HG02840 (cell line): ENCODE measurements around the gene ZDHHC20.
A peak's percentile ranks its signal among the peaks of the same experiment; 100 is the strongest.
"Not testable (repeated sequence)": the region's sequence is repeated elsewhere in the genome, so short reads cannot be mapped to it uniquely, and the experiment has no call there.

Experiments
- ATAC-seq: cut with Tn5 transposase; IDR thresholded peaks from one replicate; pipeline ENCODE4 v1.9.1; 2021; ENCODE audit warnings: mild to moderate bottlenecking, moderate library complexity, moderate number of reproducible peaks; ENCODE audit not compliant: unreplicated experiment, low FRiP score

Gene ZDHHC20

GRCh38 chr13:21436582-21436981 lies 22.5 kb downstream of the ZDHHC20 start:
- ATAC-seq: no peak

DNA sequence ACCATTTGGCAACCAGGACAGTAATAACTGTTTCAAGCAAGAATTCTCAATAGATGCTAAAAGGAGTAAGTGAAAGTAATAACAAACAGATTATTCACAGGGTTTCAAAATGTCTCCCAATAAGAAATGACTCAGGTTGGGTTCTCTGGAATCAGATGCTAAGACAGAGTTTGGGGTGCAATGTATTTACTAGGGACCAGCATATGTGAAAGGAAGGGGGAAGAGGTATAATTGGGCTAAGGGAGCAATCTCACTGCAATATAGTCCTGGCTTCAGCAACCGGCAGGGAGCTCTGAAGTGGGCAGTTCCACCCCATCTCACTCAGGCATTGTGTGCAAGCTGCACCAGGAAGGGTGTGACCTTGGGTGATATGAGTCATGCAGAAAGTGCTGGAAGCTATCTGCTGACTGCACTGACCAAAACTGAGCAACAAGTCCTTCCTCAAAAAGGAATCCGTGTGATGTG lies 23.4 kb downstream of the ZDHHC20 start:
- peak; percentile 97 for ATAC-seq

DNA sequence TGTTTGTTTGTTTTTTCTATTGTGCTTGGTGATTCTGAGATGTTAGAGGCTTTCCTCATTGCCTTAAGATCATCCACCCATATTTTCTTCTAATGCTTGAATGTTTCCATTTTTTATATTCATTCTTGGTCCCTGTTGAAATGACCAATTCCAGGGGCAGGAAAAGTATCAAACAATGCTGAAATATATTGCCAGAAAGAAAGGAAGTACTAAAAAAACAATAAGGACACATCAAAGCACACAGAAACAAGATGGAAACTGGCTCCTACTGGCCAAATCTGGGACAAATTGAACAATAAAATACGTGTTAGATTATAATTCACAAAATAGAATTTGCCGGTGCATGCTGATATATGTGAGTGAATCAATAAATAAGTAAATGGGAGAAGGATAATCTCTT lies 23.9 kb downstream of the ZDHHC20 start:
- no peak for ATAC-seq

DNA sequence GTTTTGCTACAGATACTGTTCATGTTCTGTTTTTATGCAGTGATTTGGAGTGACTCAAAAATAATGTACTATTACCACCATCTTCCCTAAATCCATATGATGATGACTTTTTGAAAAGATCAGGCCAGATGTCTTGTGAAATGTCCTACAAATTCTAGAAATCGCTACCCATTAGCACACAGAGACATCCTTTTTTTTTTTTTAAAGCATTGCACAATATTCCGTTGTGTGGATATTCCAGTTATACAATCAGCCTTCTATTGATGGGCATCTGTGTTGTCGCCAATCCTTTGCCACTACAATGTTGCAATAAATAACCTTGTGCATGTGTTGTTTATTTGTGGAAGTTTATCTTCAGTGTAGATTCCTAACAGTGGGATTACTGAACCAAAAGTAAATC lies 24.5 kb downstream of the ZDHHC20 start:
- no peak for ATAC-seq

GRCh38 chr13:21429211-21429610 lies 29.9 kb downstream of the ZDHHC20 start:
- no peak for ATAC-seq

DNA sequence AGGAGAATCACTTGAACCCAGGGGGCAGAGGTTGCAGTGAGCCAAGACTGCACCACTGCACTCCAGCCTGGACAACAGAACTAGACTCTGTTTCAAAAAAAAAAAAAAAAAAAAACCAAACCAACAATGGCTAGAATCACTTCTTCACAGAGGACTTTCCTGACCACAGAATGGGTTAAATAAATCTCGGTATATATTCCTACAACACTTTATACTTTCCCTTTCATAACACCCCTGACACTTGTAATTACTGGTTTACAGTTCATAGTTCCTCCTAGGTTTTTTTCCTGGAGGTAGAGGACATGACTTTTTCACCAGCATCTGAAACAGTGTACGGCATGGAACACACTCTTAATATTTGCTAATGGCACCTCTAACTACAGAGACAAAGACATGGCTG lies 31.4 kb downstream of the ZDHHC20 start:
- no peak for ATAC-seq

GRCh38 chr13:21426238-21426637 lies 32.9 kb downstream of the ZDHHC20 start:
- ATAC-seq: no peak

- no peak for ATAC-seq
These were observed 38.4 kb downstream of the ZDHHC20 start for GRCh38 chr13:21420706-21421105.

- no peak for ATAC-seq
These were observed 46.1 kb downstream of the ZDHHC20 start for GRCh38 chr13:21413013-21413412.

DNA sequence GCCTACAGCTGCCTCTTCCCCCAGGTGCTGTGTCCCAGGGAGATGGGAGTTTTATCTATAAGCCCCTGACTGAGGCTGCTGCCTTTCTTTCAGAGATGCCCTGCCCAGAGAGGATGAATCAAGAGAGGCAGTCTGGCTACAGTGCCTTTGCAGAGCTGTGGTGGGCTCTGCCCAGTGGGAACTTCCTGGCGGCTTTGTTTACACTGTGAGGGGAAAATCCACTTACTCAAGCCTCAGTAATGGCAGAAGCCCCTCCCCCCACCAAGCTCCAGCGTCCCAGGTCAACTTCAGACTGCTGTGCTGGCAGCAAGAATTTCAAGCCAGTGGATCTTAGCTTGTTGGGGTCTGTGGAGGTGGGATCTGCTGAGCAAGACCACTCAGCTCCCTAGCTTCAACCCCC lies 48.6 kb downstream of the ZDHHC20 start:
- not testable (repeated sequence) for ATAC-seq

DNA sequence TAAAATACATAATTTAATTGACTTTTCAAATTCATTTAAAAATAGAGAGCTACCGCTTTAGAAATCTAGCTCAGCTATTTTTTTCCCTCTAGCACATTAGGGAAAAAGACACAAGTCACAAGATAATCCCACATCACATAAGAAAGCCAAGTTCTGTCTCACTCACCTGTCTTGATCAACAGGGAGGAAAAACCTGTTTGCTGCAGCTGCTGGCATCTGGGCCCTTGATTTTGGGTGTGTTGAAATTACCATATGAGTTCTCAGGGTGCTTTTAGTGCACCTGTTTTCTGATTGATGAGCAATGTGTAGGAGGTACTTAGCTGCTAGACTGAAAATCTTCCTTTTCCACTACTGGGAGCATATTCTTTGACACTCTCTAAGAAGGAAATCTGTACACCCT lies 53.8 kb downstream of the ZDHHC20 start:
- ATAC-seq: no peak

GRCh38 chr13:21402586-21403307 lies 56.4 kb downstream of the ZDHHC20 start:
- no peak for ATAC-seq

- ATAC-seq: no peak
These were observed 59.4 kb downstream of the ZDHHC20 start for GRCh38 chr13:21399741-21400140.

GRCh38 chr13:21395953-21396352 lies 63.1 kb downstream of the ZDHHC20 start:
- ATAC-seq: no peak

GRCh38 chr13:21389124-21389523 lies 70.0 kb downstream of the ZDHHC20 start:
- ATAC-seq: no peak

DNA sequence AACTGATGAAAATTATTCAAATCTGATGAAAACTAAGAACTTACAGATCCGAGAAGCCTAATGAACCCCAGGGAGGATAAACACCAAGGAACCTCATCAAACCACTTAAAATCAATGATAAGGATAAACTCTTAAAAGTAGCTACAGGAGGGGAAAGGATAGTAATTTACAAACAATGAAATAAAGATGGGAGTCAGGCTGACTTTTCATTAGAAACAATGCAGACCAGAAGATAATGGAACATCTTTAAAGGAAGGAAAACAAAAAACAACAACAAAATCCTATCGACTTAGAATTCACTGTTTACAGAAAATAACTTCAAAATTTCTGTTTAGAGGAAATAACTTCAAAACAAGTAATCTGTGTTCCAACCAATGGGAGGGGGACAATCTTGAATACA lies 73.4 kb downstream of the ZDHHC20 start:
- no peak for ATAC-seq

- no peak for ATAC-seq
These were observed 76.0 kb downstream of the ZDHHC20 start for GRCh38 chr13:21383090-21383489.

- not testable (repeated sequence) for ATAC-seq
These were observed 81.8 kb downstream of the ZDHHC20 start for GRCh38 chr13:21376998-21377985.

DNA sequence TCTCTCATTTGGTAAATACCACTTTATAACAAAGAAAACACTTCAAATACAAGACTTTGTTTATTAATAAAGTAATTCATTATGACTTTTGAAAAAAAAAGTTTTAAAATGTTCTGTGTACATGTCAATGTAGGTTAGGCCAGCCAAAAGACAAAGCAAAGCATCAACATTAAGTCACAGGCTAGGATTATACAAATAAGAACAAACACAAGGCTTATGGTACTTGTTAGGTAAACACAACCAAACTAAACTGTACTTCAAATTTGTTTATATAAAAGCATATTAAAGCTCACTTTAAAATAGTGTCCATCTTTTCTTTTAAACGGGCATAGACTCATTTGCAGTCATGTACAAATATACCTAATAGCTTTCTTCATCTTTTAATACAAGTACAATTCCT lies 86.6 kb downstream of the ZDHHC20 start:
- no peak for ATAC-seq

DNA sequence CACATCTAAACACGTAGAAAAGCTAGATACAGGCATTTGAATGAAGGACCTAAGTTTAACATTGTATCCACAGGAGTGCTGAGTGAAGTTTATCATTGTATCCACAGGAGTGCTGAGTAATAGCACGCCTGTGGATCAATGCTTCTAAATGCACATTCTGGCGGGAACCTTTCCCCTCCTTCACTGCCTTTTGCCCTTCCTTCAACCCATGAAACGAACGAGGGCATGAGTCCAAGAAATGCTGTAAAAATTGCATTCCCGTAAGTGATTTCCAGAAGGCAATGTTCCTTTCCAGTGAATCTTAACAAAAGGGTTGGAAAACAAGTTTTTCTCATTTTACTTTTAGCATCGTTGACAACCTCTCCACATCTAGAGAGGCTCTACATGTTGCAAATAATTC lies 88.1 kb downstream of the ZDHHC20 start:
- no peak for ATAC-seq

DNA sequence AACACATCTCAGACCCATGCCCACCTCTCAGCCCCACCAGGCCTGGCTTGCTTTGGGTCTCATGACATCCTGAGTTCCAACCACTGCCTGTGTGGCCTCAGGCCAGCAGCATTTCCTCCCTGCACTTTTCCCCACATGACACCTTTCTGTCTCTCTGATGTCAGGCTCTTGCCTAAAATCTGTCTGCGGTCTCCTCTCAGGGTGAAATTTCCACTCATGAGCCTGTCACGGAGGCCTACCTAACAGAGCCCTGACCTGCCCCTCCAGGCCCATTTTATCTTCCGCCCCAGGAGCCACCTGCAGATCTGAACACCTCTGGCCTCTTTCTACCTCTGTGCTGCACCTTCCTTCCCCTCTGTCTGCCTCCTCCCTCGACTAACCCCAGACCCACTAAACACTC lies 93.5 kb downstream of the ZDHHC20 start:
- ATAC-seq: no peak
